Effector memory CD8-positive, alpha-beta T cell (primary cell): ENCODE data around the gene ZBTB46.
A peak's percentile ranks its signal among the peaks of the same experiment; 100 is the strongest.
"Not testable (repeated sequence)": the region's sequence is repeated elsewhere in the genome, so short reads cannot be mapped to it uniquely, and the experiment has no call there.

ENCODE experiments used
- ATAC-seq: fragments of 150-1000 bp; cut with Tn5 transposase; replicated peaks from 2 replicates; pipeline ENCODE4 v1.10.0; 2021; ENCODE audit warnings: mild to moderate bottlenecking, moderate library complexity
- DNase-seq, 3 experiments: peaks; one replicate each; pipeline ENCODE4 v3.0.0; 2021
- H3K27ac Mint-ChIP-seq, 2 donors: one replicate each; pipeline ENCODE4 v1.8.0; 2022; ENCODE audit warnings: mild to moderate bottlenecking in 2 of 2, mixed read lengths in 2 of 2, moderate library complexity in 2 of 2
- H3K27me3 Mint-ChIP-seq, 2 donors: one replicate each; pipeline ENCODE4 v1.8.0; 2022; ENCODE audit warnings: mixed read lengths in 2 of 2
- H3K36me3 Mint-ChIP-seq: one replicate; pipeline ENCODE4 v1.8.0; 2022; ENCODE audit warnings: mild to moderate bottlenecking, moderate library complexity, mixed read lengths; ENCODE audit not compliant: insufficient read depth
- H3K4me1 Mint-ChIP-seq, 2 donors: one replicate each; pipeline ENCODE4 v1.8.0; 2022; ENCODE audit warnings: low read depth in 2 of 2, mixed read lengths in 2 of 2
- H3K4me3 Mint-ChIP-seq, 2 donors: one replicate each; pipeline ENCODE4 v1.8.0; 2022; ENCODE audit warnings: mild to moderate bottlenecking in 2 of 2, mixed read lengths in 2 of 2, moderate library complexity in 2 of 2
- H3K9me3 Mint-ChIP-seq, 2 donors: one replicate each; pipeline ENCODE4 v1.8.0; 2022; ENCODE audit warnings: mixed read lengths in 2 of 2

ZBTB46 gene

DNA sequence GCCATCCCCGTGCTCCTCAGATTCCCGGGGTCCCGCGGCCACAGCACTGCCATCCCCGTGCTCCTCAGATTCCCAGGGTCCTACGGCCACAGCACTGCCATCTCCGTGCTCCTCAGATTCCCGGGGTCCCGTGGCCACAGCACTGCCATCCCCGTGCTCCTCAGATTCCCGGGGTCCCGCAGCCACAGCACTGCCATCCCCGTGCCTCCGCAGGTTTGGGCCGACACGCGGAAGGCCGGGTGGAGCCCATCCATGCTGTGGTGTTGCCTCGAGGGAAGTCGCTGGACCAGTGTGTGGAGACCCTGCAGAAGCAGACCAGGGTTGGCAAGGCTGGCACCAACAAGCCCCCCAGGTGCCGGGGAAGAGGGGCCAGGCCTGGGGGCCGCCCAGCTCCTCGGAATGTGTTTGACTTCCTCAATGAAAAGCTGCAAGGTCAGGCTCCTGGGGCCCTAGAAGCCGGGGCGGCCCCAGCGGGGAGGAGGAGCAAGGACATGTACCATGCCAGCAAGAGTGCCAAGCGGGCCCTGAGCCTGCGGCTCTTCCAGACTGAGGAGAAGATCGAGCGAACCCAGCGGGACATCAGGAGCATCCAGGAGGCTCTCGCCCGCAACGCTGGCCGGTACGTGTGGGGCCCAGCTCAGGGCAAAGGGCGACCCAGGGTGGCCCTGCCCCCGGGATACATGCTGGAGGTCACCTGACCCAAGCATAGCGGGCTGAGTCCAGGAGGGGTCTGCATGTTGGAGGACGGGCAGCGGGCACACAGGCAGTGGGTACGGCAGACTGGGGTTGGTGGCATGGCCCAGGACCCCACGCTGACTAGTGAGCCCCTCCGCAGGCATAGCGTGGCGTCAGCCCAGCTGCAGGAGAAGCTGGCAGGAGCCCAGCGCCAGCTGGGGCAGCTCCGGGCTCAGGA is 95.9 kb downstream of the ZBTB46 start:
- Mint-ChIP-seq H3K4me1 (peaks cover 22 to 23% of the 10 kb centered on the region in 2 donors), H3K4me3 (peak overlapping the region; percentile 81 to 86), H3K9me3 (no peaks in the 10 kb centered on the region), H3K36me3 (peaks cover 36% of the 10 kb centered on the region), H3K27me3 (no peaks in the 10 kb centered on the region), H3K27ac (peak overlapping the region; percentile 41 to 83)
- no peak for ATAC-seq
- no peak for DNase-seq

DNA sequence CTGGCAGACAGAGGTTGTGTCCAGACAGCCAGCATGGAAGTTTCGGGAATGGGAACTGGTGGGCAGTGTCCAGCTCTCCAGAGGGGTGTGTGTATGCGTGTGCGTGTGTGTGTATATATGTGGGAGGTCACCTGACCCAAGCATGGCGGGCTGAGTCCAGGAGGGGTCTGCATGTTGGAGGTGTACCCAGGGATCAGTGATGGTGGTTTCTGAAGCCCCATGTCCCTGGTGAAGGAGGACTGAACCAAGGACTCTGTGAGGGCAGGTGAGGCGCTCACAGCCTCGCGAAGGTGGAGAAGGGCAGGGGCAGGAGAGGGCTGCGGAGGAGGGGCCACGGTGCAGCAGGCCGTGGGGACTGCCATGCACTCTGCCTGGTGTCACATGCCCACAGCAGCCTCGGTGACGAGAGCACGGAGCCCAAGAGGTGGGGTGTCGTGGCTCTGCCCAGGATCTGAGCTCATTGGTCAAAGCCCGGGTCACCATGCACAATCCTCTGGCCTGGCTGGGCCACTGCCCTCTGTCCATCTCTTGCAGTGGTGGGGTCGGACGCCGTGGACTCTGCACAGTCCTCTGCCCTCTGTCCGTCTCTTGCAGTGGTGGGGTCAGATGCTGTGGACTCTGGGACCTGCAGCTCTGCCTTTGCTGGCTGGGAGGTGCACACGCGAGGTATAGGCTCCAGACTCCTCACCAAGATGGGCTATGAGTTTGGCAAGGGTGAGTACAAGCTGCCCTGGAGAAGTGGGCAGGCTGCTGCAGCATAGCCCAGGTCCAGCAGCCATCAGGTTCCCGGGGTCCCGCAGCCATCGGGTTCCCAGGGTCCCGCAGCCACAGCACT is 96.7 kb downstream of the ZBTB46 start:
- DNase-seq (no peak), ATAC-seq (no peak)
- H3K4me3 Mint-ChIP-seq, result no peak overlapping the region
- H3K9me3 Mint-ChIP-seq, result no peaks in the 10 kb centered on the region
- H3K27ac Mint-ChIP-seq, result peak overlapping the region in 1 of 2 donors; percentile 42
- no peaks in the 10 kb centered on the region for H3K27me3 Mint-ChIP-seq
- H3K4me1 Mint-ChIP-seq, result peaks cover 26 to 27% of the 10 kb centered on the region in 2 donors
- peaks cover 44% of the 10 kb centered on the region for H3K36me3 Mint-ChIP-seq

DNA sequence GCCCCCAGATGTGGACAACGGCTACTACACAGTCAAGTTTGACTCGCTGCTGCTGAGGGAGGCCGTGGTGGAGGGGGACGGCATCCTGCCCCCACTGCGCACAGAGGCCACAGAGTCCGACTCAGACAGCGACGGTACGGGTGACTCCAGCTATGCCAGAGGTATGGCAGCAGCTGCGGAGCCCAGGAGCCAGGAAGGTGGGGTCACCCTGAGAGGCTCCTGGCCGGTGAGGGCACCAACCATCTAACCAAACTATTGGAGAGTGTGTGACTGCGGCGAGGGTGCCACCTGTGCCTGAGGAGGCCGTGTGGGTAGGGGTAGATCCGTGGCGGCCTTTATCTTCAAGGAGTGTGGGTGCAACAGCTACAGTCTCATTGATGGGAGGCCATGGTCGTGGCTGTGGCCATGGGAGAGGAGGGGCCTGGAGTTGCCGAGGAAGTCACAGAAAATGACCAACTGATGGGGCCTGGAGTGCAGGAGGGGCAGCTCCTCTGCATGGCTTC is 97.4 kb downstream of the ZBTB46 start:
- Mint-ChIP-seq H3K27ac (peak overlapping the region in 1 of 2 donors; percentile 42), H3K4me3 (no peak overlapping the region), H3K36me3 (peaks cover 41% of the 10 kb centered on the region), H3K4me1 (peaks cover 30% of the 10 kb centered on the region in 2 donors), H3K9me3 (no peaks in the 10 kb centered on the region), H3K27me3 (no peaks in the 10 kb centered on the region)
- ATAC-seq, result no peak
- no peak for DNase-seq

DNA sequence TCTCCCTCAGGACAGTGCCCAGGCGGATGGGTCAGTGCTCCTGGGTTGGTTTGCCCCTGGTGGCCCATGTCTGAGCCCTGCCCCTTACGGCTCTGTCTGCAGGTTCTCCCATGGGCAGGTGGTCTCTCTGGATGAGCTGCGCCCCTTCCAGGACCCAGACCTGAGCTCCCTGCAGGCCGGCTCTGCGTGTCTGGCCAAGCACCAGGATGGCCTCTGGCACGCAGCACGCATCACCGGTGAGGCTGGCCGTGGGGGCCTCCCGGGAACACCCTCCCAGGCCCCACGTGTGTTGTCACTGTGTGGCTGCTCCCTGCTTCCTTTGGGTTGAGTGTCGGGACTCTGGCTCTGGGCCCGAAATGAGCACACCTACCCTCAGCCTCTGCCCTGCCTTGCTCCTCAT is 97.9 kb downstream of the ZBTB46 start:
- H3K27ac Mint-ChIP-seq, result no peak overlapping the region
- no peaks in the 10 kb centered on the region for H3K27me3 Mint-ChIP-seq
- peaks cover 30 to 35% of the 10 kb centered on the region in 2 donors for H3K4me1 Mint-ChIP-seq
- peaks cover 36% of the 10 kb centered on the region for H3K36me3 Mint-ChIP-seq
- DNase-seq, result no peak
- no peak for ATAC-seq
- no peak overlapping the region for H3K4me3 Mint-ChIP-seq
- no peaks in the 10 kb centered on the region for H3K9me3 Mint-ChIP-seq

DNA sequence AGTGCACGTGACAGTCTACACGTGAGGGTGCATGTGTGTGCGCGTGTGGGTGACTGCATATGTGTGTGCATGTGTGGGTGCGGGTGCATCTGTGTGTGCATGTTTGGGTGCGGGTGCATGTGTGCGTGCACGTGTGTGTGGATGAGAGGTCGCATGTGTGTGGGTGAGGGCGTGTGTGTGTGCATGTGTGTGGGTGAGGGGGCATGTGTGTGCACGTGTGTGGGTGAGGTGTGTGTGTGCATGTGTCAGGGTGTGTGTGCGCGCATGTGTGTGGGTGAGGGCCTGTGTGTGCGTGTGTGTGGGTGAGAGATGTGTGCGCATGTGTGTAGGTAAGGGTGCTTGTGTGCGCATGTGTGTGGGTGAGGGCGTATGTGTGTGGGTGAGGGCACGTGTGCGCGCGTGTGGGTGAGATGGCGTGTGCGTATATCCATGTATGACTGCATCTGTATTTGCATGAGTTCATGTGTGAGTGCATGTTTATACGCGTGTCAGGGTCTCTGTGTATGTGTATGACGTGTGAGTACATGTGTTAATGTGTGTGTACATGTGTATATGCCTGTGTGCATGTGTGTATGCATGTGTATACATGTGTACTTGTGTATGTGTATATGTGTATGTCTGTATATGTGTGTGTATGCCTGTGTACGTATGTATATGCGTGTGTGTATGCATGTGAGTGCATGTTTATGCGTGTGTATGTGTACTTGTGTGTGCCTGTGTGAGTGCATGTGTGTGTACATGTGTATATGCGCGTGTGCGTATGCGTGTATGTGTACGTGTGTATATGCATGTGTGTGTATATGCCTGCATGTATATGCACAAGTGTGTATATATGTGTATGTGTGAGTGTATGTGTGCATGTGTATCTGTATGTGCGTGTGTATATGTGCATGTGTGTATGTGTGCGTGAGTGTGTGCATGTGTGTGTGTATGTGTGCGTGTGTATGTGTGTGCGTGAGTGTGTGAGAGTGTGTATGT is 98.7 kb downstream of the ZBTB46 start:
- no peak overlapping the region for H3K27ac Mint-ChIP-seq
- no peak overlapping the region for H3K4me3 Mint-ChIP-seq
- H3K36me3 Mint-ChIP-seq, result peaks cover 35% of the 10 kb centered on the region
- H3K9me3 Mint-ChIP-seq, result no peaks in the 10 kb centered on the region
- ATAC-seq, result no peak
- peaks cover 34 to 35% of the 10 kb centered on the region in 2 donors for H3K4me1 Mint-ChIP-seq
- no peaks in the 10 kb centered on the region for H3K27me3 Mint-ChIP-seq
- no peak for DNase-seq

DNA sequence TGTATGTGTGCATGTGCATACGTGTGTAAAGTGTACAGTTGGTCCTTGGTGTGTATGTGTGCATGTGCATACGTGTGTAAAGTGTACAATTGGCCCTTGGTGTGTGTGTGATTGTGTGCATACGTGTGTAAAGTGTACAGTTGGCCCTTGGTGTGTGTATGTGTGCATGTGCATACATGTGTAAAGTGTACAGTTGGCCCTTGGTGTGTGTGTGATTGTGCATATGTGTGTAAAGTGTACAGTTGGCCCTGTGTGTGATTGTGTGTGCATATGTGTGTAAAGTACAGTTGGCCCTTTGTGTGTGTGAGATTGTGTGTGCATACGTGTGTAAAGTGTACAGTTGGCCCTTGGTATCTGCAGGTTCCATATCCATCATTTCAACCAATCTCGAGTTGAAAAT is 99.7 kb downstream of the ZBTB46 start:
- DNase-seq (no peak), ATAC-seq (no peak)
- Mint-ChIP-seq H3K4me1 (peaks cover 40 to 41% of the 10 kb centered on the region in 2 donors), H3K4me3 (no peak overlapping the region), H3K9me3 (no peaks in the 10 kb centered on the region), H3K27ac (no peak overlapping the region), H3K27me3 (no peaks in the 10 kb centered on the region), H3K36me3 (peaks cover 25% of the 10 kb centered on the region)

DNA sequence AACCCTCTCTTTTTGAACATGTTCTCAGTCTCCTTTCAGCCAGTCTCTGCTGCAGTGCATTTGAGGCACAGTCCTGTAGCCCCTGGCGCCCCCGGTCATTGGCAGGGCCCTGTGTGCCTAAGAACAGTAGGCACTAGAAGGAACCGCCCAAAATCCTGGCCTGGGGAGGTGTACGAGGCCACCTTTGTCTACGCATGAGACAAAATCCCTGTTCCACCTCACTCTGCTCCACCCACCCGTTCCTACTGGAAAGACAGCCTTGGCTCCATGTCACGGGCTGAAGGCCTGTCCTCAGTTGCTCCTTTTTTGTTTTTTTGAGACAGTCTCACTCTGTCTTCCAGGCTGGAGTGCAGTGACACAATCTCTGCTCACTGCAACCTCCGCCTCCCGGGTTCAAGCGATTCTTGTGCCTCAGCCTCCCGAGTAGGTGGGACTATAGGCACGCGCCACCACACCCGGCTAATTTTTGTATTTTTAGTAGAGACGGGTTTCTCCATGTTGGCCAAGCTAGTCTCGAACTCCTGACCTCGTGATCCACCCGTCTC is 100.8 kb downstream of the ZBTB46 start:
- not testable (repeated sequence) for ATAC-seq, H3K4me3 Mint-ChIP-seq, H3K27me3 Mint-ChIP-seq, H3K27ac Mint-ChIP-seq, H3K9me3 Mint-ChIP-seq, DNase-seq
- Mint-ChIP-seq H3K4me1 (peaks cover 29 to 30% of the 10 kb centered on the region in 2 donors), H3K36me3 (peaks cover 15% of the 10 kb centered on the region)

DNA sequence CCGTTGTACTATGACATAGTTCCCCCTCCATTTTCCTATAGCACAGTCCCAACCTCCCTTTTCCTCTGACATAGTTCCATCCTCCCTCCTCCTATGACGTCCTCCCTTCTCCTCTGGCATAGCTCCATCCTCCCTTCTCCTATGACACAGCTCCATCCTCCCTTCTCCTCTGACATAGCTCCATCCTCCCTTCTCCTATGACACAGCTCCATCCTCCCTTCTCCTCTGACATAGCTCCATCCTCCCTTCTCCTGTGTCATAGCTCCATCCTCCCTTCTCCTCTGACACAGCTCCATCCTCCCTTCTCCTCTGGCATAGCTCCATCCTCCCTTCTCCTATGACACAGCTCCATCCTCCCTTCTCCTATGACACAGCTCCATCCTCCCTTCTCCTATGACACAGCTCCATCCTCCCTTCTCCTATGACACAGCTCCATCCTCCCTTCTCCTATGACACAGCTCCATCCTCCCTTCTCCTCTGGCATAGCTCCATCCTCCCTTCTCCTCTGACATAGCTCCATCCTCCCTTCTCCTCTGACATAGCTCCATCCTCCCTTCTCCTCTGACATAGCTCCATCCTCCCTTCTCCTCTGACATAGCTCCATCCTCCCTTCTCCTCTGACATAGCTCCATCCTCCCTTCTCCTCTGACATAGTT is 108.0 kb downstream of the ZBTB46 start:
- not testable (repeated sequence) for H3K27me3 Mint-ChIP-seq, DNase-seq, H3K4me3 Mint-ChIP-seq, ATAC-seq, H3K9me3 Mint-ChIP-seq
- H3K36me3 Mint-ChIP-seq, result peaks cover 34% of the 10 kb centered on the region
- peaks cover 21 to 30% of the 10 kb centered on the region in 2 donors for H3K4me1 Mint-ChIP-seq
- peak overlapping the region in 1 of 2 donors; percentile 86 for H3K27ac Mint-ChIP-seq

DNA sequence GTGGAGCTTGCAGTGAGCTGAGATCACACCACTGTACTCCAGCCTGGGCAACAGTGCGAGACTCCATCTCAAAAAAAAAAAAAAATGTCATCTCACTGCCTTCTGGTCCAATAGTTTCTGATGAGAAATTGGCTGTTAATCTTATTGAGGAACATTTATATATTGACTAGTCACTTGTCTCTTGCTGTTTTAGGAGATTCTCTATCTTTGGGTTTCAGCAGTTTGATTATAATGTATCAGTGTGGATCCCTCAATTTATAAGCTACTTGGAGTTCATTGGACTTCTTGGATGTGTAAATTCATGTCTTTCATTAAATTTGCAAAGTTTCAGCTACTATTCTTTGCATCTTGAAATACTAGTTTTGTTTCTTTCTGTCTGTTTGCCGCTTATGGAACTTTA is 112.1 kb downstream of the ZBTB46 start:
- no peak overlapping the region for H3K27ac Mint-ChIP-seq
- H3K36me3 Mint-ChIP-seq, result peaks cover 60% of the 10 kb centered on the region
- DNase-seq (no peak), ATAC-seq (no peak)
- no peaks in the 10 kb centered on the region for H3K27me3 Mint-ChIP-seq
- H3K4me3 Mint-ChIP-seq, result no peak overlapping the region
- peaks cover 29 to 48% of the 10 kb centered on the region in 2 donors for H3K4me1 Mint-ChIP-seq
- no peaks in the 10 kb centered on the region for H3K9me3 Mint-ChIP-seq

DNA sequence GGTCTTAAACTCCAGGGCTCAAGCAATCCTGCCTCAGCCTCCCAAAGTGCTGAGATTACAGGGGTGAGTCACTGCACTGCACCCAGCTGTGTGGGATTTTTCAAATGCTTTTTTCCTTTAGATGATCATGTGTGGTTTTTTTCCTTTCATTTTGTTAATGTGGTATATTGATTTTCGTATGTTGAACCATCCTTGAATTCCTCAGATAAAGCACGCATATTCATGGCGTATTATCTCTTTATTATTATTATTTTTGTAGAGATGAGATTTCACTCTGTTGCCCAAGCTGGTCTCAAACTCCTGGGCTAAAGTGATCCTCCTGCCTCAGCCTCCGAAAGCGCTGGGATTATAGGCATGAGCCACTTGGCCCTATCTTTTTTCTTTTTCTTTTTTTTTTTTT is 116.2 kb downstream of the ZBTB46 start:
- no peak overlapping the region for H3K4me3 Mint-ChIP-seq
- DNase-seq (no peak), ATAC-seq (no peak)
- no peaks in the 10 kb centered on the region for H3K27me3 Mint-ChIP-seq
- peaks cover 71% of the 10 kb centered on the region for H3K36me3 Mint-ChIP-seq
- no peak overlapping the region for H3K27ac Mint-ChIP-seq
- no peaks in the 10 kb centered on the region for H3K9me3 Mint-ChIP-seq
- peaks cover 34 to 49% of the 10 kb centered on the region in 2 donors for H3K4me1 Mint-ChIP-seq

DNA sequence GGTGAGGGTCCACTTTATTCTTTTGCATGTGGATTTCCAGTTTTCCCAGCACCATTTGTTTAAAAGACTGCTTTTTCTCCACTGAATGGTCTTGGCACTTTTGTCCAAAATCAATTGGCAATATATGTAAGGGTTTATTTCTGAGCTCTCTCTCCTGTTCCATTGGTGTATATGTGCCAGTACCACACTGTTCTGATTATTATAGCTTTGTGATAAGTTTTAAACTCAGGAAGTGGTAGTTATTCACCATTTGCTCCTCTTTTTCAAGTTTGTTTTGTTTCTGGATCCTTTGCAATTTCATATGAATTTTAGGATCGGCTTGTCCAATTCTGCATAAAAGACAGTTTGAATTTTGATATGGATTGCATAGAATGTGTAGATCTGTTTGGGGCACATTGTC is 118.9 kb downstream of the ZBTB46 start:
- Mint-ChIP-seq H3K27ac (peak overlapping the region in 1 of 2 donors; percentile 78), H3K4me3 (peak overlapping the region in 1 of 2 donors; percentile 16), H3K4me1 (peaks cover 39 to 47% of the 10 kb centered on the region in 2 donors), H3K36me3 (peaks cover 64% of the 10 kb centered on the region), H3K9me3 (no peaks in the 10 kb centered on the region), H3K27me3 (no peaks in the 10 kb centered on the region)
- DNase-seq (no peak), ATAC-seq (no peak)

DNA sequence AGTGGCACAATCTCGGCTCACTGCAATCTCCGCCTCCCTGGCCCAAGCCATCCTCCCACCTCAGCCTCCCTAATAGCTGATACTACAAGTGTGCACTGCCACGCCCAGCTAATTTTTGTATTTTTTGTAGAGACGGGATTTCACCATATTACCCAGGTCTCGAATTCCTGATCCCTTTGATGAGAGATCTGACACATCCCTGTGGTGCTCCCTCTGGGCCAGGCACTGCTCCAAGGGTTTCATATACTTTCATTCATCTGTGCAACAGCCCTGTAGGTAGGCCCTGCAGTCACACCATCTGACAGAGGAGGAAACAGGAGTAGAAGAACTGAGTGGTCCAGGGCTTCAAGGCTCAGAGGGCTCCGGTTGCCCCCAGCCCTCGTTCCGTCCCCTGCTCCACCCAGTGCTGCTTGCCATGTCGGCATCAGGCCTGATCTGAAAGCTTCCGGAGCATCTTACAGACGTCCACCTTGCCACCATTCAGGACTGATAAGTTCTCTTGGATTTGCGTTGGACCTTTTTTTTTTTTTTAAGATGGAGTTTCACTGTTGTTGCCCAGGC is 119.9 kb downstream of the ZBTB46 start:
- peak overlapping the region in 1 of 2 donors; percentile 52 for H3K4me3 Mint-ChIP-seq
- H3K36me3 Mint-ChIP-seq, result peaks cover 60% of the 10 kb centered on the region
- peaks cover 42 to 48% of the 10 kb centered on the region in 2 donors for H3K4me1 Mint-ChIP-seq
- DNase-seq (no peak), ATAC-seq (no peak)
- no peaks in the 10 kb centered on the region for H3K9me3 Mint-ChIP-seq
- H3K27ac Mint-ChIP-seq, result peak overlapping the region; percentile 49 to 69
- H3K27me3 Mint-ChIP-seq, result no peaks in the 10 kb centered on the region
